Right cardiac atrium (tissue), 5 donors: ENCODE results near the gene GADD45G. TPM values are rescaled to one million over a fixed set of nuclear protein-coding genes. Genes with fewer than 3 reads are reported as not detected.
A peak's percentile ranks its signal among the peaks of the same experiment; 100 is the strongest.

ENCODE experiments used
- ATAC-seq, 2 donors: fragments of 200-7000 bp; cut with Tn5 transposase; one replicate each; pipeline versions ENCODE4 v1.8.0 to v1.9.1; 2020; ENCODE audit warnings: moderate library complexity in 2 of 2, mild to moderate bottlenecking in 1 of 2
- DNase-seq, 3 donors: peaks; one replicate each; pipeline ENCODE4 v3.0.0-alpha.2; 2020
- H3K27ac ChIP-seq: one replicate; pipeline ENCODE4 v1.5.1; 2013; ENCODE audit warnings: mild to moderate bottlenecking, low read length, control low read depth, moderate library complexity
- H3K27me3 ChIP-seq: one replicate; pipeline ENCODE4 v1.6.1; 2013; ENCODE audit not compliant: control insufficient read depth, insufficient read depth
- H3K4me1 ChIP-seq: one replicate; pipeline ENCODE4 v1.6.1; 2013; ENCODE audit warnings: low read length; ENCODE audit not compliant: control insufficient read depth, insufficient read depth
- H3K4me3 ChIP-seq: one replicate; pipeline ENCODE4 v1.5.1; 2013; ENCODE audit warnings: low read length, control low read depth
- H3K9me3 ChIP-seq: one replicate; pipeline ENCODE4 v1.6.1; 2013; ENCODE audit warnings: low read length; ENCODE audit not compliant: control insufficient read depth
- WGBS: extraction: QIAGEN DNeasy Blood & Tissue Kit; methylation state at CpG from one replicate; pipeline ENCODE4 v1.1.7; 2013; 5-methylcytosine and 5-hydroxymethylcytosine counted together
- intact Hi-C, 4 donors: fragments of 100-400 bp; cut with DNase I; formaldehyde crosslinking; loops; one replicate each; pipeline versions ENCODE4 v1.11.0 to v1.14.0; 2022 to 2023
- polyA plus RNA-seq: library from polyadenylated mRNA; stranded (reverse); fragments of 200-250 nt; gene quantifications from one replicate; pipeline ENCODE4 v1.2.3, GENCODE V29; 2013
- total RNA-seq, 4 donors: library from RNA; stranded (reverse); fragmentation: NEBNext Ultra II Directional; extraction: Animal tissue kit (Norgen Biotek cat#: 25700); gene quantifications; one replicate each; pipeline ENCODE4 v1.2.1, GENCODE V29; 2021
- donor health status: healthy with polysubstance abuse.
- donor health status: DM: no; HTN: yes; CAD: no.
- donor health status: DM: no; HTN: no; CAD: no.
- donor health status: DM: no; HTN: yes; CAD: no; lungs with severe emphysema.
- donor health status: DM: yes; HTN: yes; CAD: no.

GADD45G gene
- total and polyA plus RNA-seq, 5 donors = 27.6 to 157 (median 102) TPM

DNA sequence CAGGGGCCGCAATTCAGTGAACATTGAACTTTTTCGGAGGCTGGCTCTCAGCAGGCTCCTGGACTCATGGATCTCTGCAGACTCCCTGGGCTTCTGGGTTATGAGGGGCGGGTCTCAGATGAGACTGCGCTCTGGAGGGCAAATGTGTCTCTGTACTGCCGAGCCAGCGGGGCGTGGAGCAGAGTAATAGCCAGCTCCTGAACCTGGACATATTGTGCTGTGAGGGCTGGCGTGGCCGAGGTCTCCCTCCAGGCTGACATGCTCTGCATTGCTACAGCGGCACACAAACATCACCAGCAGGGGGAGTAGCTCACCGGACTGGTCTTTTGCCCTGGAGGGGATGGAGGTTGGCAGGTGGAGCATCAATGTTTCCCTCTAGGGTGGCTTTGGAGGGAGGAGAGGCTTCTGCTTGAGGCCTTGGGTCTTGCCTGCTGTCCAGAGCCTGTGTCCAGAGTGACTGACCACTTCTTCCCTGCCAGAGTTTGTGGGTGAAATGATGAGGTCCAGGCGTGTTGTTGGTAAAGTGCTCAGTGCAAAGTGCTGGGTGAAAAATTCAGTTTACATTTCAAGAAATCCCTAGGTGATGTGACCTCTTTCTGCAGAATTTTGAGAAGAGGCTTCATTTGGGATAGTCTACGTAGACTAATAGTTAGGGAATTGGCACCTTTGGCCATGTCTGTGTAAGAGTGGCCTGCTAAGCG, 10.9 kb upstream of the GADD45G start:
- no peaks in the 10 kb centered on the region for H3K9me3 ChIP-seq
- DNase-seq = peak in 2 of 3 donors; percentile 33 to 76

GRCh38 chr9:89594811-89595550, 9.8 kb upstream of the GADD45G start:
- ATAC-seq (no peak), DNase-seq (no peak)
- Histone ChIP-seq H3K4me3 (no peak overlapping the region), H3K4me1 (no peaks in the 10 kb centered on the region), H3K9me3 (no peaks in the 10 kb centered on the region), H3K27ac (no peak overlapping the region), H3K27me3 (no peaks in the 10 kb centered on the region)
- intact Hi-C loops = loop anchor here (5.0 to 10.0 kb wide), 3 partner anchors 507 to 1300 kb away; no protein-coding TSS in a partner anchor
- WGBS = 87% methylated on average over 8 of the region's 8 CpGs

More for the DNA sequence above, 10.9 kb upstream of the GADD45G start:
- intact Hi-C loops = loop anchor here (10.0 kb wide), 2 partner anchors 1281 to 1301 kb away; no protein-coding TSS in a partner anchor
- peak; percentile 40 to 50 for ATAC-seq
- WGBS = 47% methylated on average over 14 of the region's 14 CpGs
- no peaks in the 10 kb centered on the region for H3K4me1 ChIP-seq
- no peak overlapping the region for H3K27ac ChIP-seq
- no peaks in the 10 kb centered on the region for H3K27me3 ChIP-seq
- no peak overlapping the region for H3K4me3 ChIP-seq

DNA sequence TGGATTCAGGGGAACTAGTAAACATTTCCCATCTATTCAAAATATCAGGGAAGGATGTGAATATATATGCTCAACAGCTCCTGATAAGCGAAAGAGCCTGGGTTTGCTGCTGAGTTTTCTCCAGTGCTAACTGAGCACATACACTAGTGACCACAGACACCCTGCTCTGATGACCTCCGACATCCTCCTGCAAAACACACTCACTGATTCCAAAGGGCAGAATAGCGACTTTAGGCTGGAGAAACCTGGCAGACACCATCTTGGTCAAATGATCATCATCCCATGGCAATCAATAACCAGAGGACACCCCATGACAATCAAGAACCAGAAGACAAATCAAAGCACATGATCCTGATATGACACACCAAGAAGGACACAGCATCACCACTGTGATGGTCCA, 9.2 kb upstream of the GADD45G start:
- intact Hi-C loops = loop anchor here (5.0 to 10.0 kb wide), 3 partner anchors 507 to 1299 kb away; no protein-coding TSS in a partner anchor
- WGBS = 87% methylated on average over 3 of the region's 3 CpGs
- H3K4me3 ChIP-seq = no peak overlapping the region
- DNase-seq (no peak), ATAC-seq (no peak)
- no peaks in the 10 kb centered on the region for H3K9me3 ChIP-seq
- no peak overlapping the region for H3K27ac ChIP-seq
- no peaks in the 10 kb centered on the region for H3K27me3 ChIP-seq
- no peaks in the 10 kb centered on the region for H3K4me1 ChIP-seq

GRCh38 chr9:89596937-89597555, 7.8 kb upstream of the GADD45G start:
- Histone ChIP-seq H3K27me3 (no peaks in the 10 kb centered on the region), H3K4me1 (no peaks in the 10 kb centered on the region), H3K9me3 (no peaks in the 10 kb centered on the region), H3K27ac (no peak overlapping the region), H3K4me3 (no peak overlapping the region)
- no peak for ATAC-seq
- WGBS = 72% methylated on average over 13 of the region's 13 CpGs
- intact Hi-C loops = loop anchor here (5.0 to 10.0 kb wide), 3 partner anchors 505 to 1298 kb away; no protein-coding TSS in a partner anchor
- DNase-seq = no peak

GRCh38 chr9:89597711-89598362, 7.0 kb upstream of the GADD45G start:
- intact Hi-C loops = loop anchor here (2.0 to 10.0 kb wide), 5 partner anchors 504 to 1297 kb away; no protein-coding TSS in a partner anchor
- H3K9me3 ChIP-seq = no peaks in the 10 kb centered on the region
- no peaks in the 10 kb centered on the region for H3K4me1 ChIP-seq
- 51% methylated on average over 7 of the region's 7 CpGs for WGBS
- DNase-seq (peak in 1 of 3 donors; percentile 29), ATAC-seq (peak; percentile 40 to 66)
- no peaks in the 10 kb centered on the region for H3K27me3 ChIP-seq
- no peak overlapping the region for H3K27ac ChIP-seq
- no peak overlapping the region for H3K4me3 ChIP-seq

GRCh38 chr9:89598363-89598713, 6.5 kb upstream of the GADD45G start:
- H3K9me3 ChIP-seq = no peaks in the 10 kb centered on the region
- no peak for ATAC-seq
- no peak overlapping the region for H3K4me3 ChIP-seq
- 5% methylated on average over 2 of the region's 2 CpGs for WGBS
- intact Hi-C loops = loop anchor here (2.0 to 10.0 kb wide), 5 partner anchors 504 to 1296 kb away; no protein-coding TSS in a partner anchor
- DNase-seq = no peak
- no peak overlapping the region for H3K27ac ChIP-seq
- no peaks in the 10 kb centered on the region for H3K4me1 ChIP-seq
- H3K27me3 ChIP-seq = no peaks in the 10 kb centered on the region

DNA sequence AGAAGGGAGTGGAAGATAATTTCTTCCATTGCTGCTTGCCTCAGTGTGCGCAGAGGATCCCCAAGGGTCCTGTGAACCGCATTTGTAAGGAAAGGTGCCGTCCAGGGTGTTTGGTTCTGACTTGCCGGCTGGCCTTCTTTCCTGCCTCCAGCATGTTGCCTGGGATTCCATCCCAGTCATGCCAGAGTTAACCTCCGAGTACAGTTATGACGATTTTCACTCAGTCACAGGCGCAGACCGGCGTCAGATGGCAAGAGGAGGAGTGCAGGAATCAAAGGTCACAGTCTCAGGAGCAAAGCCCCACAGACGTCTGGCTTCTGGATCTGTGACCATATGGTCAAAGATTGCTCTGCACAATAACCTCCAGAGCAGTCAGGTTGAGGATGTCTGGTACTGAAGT, 5.9 kb upstream of the GADD45G start:
- no peaks in the 10 kb centered on the region for H3K27me3 ChIP-seq
- H3K27ac ChIP-seq = no peak overlapping the region
- H3K9me3 ChIP-seq = no peaks in the 10 kb centered on the region
- 58% methylated on average over 10 of the region's 10 CpGs for WGBS
- H3K4me1 ChIP-seq = peaks cover 3% of the 10 kb centered on the region
- DNase-seq = no peak
- no peak overlapping the region for H3K4me3 ChIP-seq
- no peak for ATAC-seq
- intact Hi-C loops = loop anchor here (2.0 to 10.0 kb wide), 5 partner anchors 503 to 1296 kb away; no protein-coding TSS in a partner anchor

DNA sequence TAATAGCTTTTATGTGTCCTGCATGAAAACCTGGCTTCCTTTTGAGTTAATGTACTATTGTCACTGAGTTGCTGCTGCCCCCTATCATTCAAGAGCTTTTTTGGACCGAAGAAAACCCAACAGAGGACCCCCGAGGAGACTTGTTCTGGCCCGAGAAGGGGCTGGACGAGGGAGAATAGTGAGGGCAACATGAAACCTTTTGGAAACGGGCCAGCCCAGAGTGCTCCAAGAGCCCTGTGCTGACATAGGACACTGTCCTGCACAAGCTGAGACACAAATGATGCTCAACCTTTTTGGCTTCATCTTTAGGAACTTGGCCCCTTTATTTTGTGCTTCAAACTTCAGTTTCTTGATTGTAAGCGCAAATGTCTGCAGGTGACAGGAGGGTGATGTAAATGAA, 4.0 kb upstream of the GADD45G start:
- no peaks in the 10 kb centered on the region for H3K9me3 ChIP-seq
- no peak overlapping the region for H3K4me3 ChIP-seq
- ATAC-seq (no peak), DNase-seq (no peak)
- H3K27me3 ChIP-seq = no peaks in the 10 kb centered on the region
- intact Hi-C loops = loop anchor here in 3 of 4 donors (5.0 to 10.0 kb wide), 6 partner anchors 144 to 501 kb away; no protein-coding TSS in a partner anchor
- H3K4me1 ChIP-seq = peaks cover 3% of the 10 kb centered on the region
- 75% methylated on average over 6 of the region's 6 CpGs for WGBS
- no peak overlapping the region for H3K27ac ChIP-seq

GRCh38 chr9:89601306-89601705, 3.5 kb upstream of the GADD45G start:
- DNase-seq = no peak
- WGBS = 88% methylated on average over 5 of the region's 5 CpGs
- H3K9me3 ChIP-seq = no peaks in the 10 kb centered on the region

DNA sequence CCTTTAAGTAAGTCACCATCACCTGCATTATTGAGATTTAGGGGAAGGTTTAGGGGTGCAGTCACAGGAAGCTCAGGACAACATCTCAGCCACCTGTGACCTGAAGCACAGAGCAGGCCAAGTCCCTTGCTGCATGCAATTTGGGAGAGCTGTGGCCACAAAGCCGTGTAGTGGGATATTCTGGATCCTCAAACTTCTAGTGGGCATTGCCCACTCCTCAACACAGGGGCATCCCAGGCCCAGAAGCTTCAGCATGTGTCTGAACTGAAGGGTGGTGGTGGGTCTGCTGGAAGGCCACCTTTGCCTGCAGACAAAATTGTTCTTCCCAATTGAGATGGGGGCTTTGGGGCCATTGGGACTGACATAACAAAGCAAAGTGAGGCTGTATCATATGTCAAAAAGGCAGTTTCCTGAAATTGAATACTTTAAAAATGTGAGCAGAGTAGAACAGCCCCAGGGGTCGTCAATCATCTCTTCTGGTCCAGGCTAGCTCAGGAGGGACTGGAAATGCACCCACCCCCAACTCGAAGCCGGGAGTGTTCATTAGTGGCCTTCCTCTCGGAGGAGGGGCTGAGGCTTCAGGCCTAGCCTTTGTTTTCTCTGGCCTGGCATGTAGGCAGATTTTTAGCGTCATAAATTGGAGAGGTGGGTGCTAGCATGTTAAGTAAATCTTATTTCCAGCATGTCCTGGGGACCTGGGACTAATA, 2.8 kb upstream of the GADD45G start:
- intact Hi-C loops = loop anchor here in 3 of 4 donors (2.0 to 10.0 kb wide), 7 partner anchors 143 to 500 kb away; no protein-coding TSS in a partner anchor
- ATAC-seq = no peak

More at GRCh38 chr9:89601306-89601705, 3.5 kb upstream of the GADD45G start:
- ATAC-seq = no peak
- intact Hi-C loops = loop anchor here in 3 of 4 donors (5.0 to 10.0 kb wide), 6 partner anchors 143 to 501 kb away; no protein-coding TSS in a partner anchor
- Histone ChIP-seq H3K4me3 (no peak overlapping the region), H3K27ac (no peak overlapping the region), H3K4me1 (peaks cover 3% of the 10 kb centered on the region), H3K27me3 (no peaks in the 10 kb centered on the region)

More for the DNA sequence above, 2.8 kb upstream of the GADD45G start:
- WGBS = 70% methylated on average over 6 of the region's 6 CpGs
- Histone ChIP-seq H3K4me3 (no peak overlapping the region), H3K9me3 (no peaks in the 10 kb centered on the region), H3K27me3 (no peaks in the 10 kb centered on the region), H3K4me1 (peaks cover 3% of the 10 kb centered on the region), H3K27ac (no peak overlapping the region)
- DNase-seq = no peak
